Subcutaneous adipose tissue (tissue), 4 donors: Measurements from ENCODE around the gene TAF1A. TPM values are rescaled to one million over a fixed set of nuclear protein-coding genes. Genes with fewer than 3 reads are reported as not detected.

Experiments used
- total RNA-seq, 4 donors: library from RNA; depleted of rRNA; stranded (reverse); fragments of >200 nt; gene quantifications; one replicate each; pipeline ENCODE4 v1.1.0, GENCODE V29; 2016
- TF ChIP-seq, protein P1 (sequence below): fragments of 450-650 bp; IDR thresholded peaks from one replicate; pipeline ENCODE4 v1.5.1; 2016; ENCODE audit warnings: low read depth, mild to moderate bottlenecking, control low read depth, antibody characterized with exemption, moderate library complexity

The TAF1A gene
- total RNA-seq, 4 donors from 2014 or later = 5.1 to 8.9 (median 7.3) TPM

DNA sequence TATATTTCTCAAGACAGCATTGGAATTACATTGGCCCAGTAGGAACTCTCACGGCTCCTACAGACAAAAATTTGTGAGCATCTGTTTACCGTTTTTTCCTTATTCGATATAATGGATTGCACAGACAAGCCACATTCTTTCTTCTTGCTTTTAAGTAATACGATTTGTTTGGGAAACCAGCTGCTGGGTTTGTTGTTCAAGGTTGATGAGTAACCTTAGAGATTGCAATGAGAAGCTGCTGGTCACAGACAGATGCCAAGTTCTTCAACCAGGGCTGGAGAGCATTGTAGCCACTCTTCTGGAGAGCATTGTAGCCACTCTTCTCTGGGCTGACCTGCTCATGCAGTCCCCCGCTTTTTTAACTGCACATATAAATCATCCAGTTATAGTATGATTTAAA, 26.8 kb upstream of the TAF1A start:
- TF ChIP-seq, protein P1, sequence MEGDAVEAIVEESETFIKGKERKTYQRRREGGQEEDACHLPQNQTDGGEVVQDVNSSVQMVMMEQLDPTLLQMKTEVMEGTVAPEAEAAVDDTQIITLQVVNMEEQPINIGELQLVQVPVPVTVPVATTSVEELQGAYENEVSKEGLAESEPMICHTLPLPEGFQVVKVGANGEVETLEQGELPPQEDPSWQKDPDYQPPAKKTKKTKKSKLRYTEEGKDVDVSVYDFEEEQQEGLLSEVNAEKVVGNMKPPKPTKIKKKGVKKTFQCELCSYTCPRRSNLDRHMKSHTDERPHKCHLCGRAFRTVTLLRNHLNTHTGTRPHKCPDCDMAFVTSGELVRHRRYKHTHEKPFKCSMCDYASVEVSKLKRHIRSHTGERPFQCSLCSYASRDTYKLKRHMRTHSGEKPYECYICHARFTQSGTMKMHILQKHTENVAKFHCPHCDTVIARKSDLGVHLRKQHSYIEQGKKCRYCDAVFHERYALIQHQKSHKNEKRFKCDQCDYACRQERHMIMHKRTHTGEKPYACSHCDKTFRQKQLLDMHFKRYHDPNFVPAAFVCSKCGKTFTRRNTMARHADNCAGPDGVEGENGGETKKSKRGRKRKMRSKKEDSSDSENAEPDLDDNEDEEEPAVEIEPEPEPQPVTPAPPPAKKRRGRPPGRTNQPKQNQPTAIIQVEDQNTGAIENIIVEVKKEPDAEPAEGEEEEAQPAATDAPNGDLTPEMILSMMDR = no peak

DNA sequence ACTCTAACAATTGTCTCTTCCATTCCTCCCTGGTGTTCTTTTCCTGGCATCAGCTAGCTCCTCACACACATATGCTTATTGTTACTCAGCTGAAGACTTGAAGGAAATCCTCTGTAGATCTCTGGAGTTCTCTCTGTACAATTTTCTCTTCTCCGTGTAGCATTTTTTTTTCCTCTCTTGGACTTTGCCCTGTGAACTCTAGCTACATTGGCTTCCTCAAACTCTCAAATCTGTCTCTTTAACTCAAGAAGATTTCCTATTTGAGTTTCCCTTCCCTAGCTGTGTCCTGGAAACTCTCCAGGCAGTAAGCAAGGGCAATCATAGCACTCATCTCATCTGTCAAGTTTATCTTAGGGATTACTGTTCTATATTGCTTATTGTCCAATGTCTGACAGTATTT, 23.9 kb upstream of the TAF1A start:
- TF ChIP-seq, protein P1 = no peak

DNA sequence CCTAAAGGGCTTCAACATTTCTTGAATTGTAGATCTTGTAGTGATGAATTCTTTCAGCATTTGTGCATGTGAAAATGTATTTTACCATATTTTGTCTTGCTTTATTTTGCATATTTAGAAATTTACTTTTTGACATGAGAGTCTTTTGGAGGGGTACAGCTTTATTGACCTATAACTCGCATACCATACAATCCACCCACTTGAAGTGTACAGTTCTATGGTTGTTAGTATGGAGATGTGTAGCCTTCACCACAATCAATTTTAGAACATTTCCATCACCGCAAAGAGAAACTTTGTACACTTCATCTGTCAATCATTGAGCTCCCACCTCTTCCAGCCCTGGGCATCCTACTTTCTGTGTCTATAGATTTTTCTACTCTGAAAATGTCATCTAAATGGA, 21.0 kb upstream of the TAF1A start:
- TF ChIP-seq, protein P1 = no peak

DNA sequence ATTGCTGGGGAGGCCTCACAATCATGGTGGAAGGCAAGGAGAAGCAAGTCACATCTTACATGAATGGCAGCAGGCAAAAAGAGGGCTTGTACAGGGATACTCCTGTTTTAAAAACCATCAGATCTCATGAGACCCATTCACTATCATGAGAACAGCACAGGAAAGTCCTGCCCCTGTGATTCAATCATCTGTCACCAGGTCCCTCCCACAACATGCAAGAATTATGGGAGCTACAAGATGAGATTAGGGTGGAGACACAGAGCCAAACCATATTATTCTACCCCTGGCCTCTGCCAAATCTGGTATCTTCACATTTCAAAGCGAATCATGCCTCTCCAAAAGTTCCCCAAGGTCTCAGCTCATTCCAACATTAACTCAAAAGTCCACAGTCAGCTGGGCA, 17.0 kb upstream of the TAF1A start:
- TF ChIP-seq, protein P1 = no peak

DNA sequence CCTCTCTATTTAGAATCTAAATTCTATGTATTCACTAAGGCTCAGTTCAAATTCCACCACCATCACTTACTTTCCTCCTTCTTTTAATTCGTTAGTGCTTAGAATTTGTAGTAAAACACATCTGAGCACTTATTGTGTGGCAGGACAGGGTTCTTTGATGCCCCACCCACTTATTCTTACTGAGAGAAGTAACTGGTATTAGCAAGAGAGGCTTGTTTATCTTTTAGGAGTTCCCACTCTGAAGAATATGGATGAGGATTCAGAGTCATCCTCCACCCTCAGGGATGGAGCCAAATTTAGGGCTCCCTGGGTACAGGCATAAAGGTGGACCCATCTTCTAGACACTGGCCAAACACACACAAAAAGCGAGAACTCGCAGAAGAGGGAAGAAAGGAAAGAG, 11.5 kb upstream of the TAF1A start:
- TF ChIP-seq, protein P1 = no peak

DNA sequence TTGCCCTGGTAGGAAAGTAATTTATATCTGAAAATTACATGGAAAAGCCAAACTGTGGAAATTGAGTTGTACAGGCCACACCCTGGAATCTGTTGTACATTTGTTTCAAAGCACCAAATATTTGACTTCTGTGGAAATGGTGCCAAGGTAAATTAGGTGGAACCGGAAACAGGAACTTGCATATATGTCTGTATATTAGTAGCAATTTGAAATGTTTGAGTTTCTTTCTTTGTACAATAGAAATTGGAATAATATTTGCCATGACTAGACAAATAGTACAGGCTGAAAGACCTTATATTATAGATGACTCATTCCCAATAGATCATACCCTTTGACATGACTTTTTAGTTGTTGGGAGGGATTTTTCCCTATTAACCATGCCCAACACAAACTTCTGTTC, 10.5 kb upstream of the TAF1A start:
- TF ChIP-seq, protein P1 = no peak

DNA sequence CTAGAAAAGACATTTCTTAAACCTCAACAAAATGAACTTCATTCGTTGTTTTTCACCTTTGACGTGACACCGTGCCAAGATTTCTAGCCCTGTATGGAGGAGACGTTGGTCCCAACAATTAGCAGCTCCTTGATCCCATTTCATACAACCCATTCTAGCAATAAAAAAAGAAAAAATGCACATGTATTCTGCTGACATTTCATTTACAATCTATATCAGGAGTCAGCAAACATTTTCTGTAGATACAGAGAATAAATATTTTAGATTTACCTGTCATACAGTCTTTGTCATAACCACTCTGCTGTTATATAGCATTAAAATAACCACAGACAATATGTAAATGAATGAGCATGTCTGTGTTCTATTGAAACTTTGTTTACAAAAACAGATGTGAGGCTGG, 7.0 kb upstream of the TAF1A start:
- TF ChIP-seq, protein P1 = no peak
